Measurements from ENCODE around the gene HTT.
A peak's percentile ranks its signal among the peaks of the same experiment; 100 is the strongest.

HTT gene

DNA sequence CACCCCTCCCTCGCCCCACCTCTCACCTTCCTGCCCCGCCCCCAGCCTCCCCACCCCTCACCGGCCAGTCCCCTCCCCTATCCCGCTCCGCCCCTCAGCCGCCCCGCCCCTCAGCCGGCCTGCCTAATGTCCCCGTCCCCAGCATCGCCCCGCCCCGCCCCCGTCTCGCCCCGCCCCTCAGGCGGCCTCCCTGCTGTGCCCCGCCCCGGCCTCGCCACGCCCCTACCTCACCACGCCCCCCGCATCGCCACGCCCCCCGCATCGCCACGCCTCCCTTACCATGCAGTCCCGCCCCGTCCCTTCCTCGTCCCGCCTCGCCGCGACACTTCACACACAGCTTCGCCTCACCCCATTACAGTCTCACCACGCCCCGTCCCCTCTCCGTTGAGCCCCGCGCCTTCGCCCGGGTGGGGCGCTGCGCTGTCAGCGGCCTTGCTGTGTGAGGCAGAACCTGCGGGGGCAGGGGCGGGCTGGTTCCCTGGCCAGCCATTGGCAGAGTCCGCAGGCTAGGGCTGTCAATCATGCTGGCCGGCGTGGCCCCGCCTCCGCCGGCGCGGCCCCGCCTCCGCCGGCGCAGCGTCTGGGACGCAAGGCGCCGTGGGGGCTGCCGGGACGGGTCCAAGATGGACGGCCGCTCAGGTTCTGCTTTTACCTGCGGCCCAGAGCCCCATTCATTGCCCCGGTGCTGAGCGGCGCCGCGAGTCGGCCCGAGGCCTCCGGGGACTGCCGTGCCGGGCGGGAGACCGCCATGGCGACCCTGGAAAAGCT is at the start of gene HTT, which contains the start of gene HTT-AS:
HTT (plus strand) TSS at position 604 of the 768 bp plus-strand sequence; CDS start at position 749, 145 bp downstream.
HTT-AS (minus strand) TSS at position 461 of the 768 bp plus-strand sequence.
- H3K27me3 ChIP-seq (ENCODE audit: control insufficient read depth, insufficient read depth, low read length) = peaks cover 3% of the 10 kb centered on the region
- no peaks in the 10 kb centered on the region for H3K36me3 ChIP-seq (ENCODE audit: control insufficient read depth, insufficient read depth, low read length)
- peak within 1 kb of the TSS; percentile 83 for H3K9ac ChIP-seq (ENCODE audit: low read depth, low read length)
- no peaks in the 10 kb centered on the region for H3K9me3 ChIP-seq (ENCODE audit: control insufficient read depth, insufficient read depth, low read length)
- peak within 1 kb of the TSS; percentile 95 for H3K4me3 ChIP-seq (ENCODE audit: low read depth, low read length)
- H3K4me1 ChIP-seq (ENCODE audit: control insufficient read depth, insufficient read depth, low read length) = peaks cover 3% of the 10 kb centered on the region

DNA sequence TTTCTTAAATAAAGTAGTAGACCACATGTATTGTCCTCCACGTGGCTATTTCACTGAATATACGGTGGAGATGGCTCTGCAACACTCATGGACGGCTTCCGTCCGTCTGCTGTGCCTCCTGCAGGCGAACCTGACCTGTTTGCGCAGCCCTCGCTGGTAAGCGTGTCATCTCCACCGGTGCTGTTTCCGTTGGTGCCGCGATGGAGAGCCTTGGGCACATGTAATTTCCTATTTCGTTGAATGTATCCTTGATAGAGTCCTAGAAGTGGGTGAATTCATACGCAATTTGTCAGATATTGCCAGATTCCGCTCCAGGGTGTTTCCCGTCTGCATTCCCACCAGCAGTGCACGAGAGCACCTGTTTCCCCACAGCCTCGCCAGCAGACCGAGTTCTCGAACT is 48.6 kb upstream of the HTT start:
- Histone ChIP-seq H3K4me1 (ENCODE audit: control insufficient read depth, insufficient read depth, low read length) (no peaks in the 10 kb centered on the region), H3K4me3 (ENCODE audit: low read depth, low read length) (no peak overlapping the region), H3K36me3 (ENCODE audit: control insufficient read depth, insufficient read depth, low read length) (no peaks in the 10 kb centered on the region), H3K27me3 (ENCODE audit: control insufficient read depth, insufficient read depth, low read length) (no peaks in the 10 kb centered on the region), H3K9me3 (ENCODE audit: control insufficient read depth, insufficient read depth, low read length) (no peaks in the 10 kb centered on the region), H3K9ac (ENCODE audit: low read depth, low read length) (no peak overlapping the region)

DNA sequence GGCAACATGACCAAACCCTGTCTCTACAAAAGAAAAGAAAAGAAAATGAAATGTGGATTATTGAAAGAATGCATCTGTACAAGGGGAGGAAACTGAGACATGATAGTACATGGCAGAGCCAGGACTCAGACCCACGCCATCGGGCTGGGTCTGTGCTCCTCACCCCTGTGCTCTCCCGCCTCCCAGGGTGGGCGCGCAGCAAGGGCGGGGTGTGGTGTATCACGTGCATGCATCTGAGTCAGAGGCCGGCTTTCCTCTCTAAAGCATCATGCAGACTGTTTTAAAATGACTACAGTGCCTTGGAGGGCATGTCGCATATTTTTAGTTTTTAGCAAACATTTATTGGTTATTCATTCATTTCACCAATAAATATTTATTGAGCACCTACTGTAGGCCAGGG is 47.9 kb upstream of the HTT start:
- Histone ChIP-seq H3K27me3 (ENCODE audit: control insufficient read depth, insufficient read depth, low read length) (no peaks in the 10 kb centered on the region), H3K4me1 (ENCODE audit: control insufficient read depth, insufficient read depth, low read length) (no peaks in the 10 kb centered on the region), H3K4me3 (ENCODE audit: low read depth, low read length) (no peak overlapping the region), H3K9me3 (ENCODE audit: control insufficient read depth, insufficient read depth, low read length) (no peaks in the 10 kb centered on the region), H3K36me3 (ENCODE audit: control insufficient read depth, insufficient read depth, low read length) (no peaks in the 10 kb centered on the region), H3K9ac (ENCODE audit: low read depth, low read length) (no peak overlapping the region)

DNA sequence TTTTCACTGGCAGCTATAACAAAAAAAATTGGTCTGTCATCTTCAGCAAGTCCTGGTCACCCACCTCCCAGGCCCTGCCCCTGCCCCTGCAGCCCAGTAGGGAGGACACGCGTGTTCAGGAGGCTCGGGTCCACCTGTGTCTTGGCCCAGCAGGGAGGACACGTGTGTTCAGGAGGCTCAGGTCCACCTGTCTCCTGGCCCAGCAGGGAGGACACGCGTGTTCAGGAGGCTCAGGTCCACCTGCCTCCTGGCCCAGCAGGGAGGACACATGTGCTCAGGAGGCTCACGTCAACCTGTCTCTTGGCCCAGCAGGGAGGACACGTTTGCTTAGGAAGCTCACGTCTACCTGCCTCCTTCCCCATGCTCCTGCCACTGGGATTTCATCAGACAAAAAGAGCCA is 45.0 kb upstream of the HTT start:
- no peak overlapping the region for H3K9ac ChIP-seq (ENCODE audit: low read depth, low read length)
- no peaks in the 10 kb centered on the region for H3K4me1 ChIP-seq (ENCODE audit: control insufficient read depth, insufficient read depth, low read length)
- no peaks in the 10 kb centered on the region for H3K9me3 ChIP-seq (ENCODE audit: control insufficient read depth, insufficient read depth, low read length)
- H3K36me3 ChIP-seq (ENCODE audit: control insufficient read depth, insufficient read depth, low read length) = no peaks in the 10 kb centered on the region
- H3K4me3 ChIP-seq (ENCODE audit: low read depth, low read length) = no peak overlapping the region
- H3K27me3 ChIP-seq (ENCODE audit: control insufficient read depth, insufficient read depth, low read length) = no peaks in the 10 kb centered on the region

DNA sequence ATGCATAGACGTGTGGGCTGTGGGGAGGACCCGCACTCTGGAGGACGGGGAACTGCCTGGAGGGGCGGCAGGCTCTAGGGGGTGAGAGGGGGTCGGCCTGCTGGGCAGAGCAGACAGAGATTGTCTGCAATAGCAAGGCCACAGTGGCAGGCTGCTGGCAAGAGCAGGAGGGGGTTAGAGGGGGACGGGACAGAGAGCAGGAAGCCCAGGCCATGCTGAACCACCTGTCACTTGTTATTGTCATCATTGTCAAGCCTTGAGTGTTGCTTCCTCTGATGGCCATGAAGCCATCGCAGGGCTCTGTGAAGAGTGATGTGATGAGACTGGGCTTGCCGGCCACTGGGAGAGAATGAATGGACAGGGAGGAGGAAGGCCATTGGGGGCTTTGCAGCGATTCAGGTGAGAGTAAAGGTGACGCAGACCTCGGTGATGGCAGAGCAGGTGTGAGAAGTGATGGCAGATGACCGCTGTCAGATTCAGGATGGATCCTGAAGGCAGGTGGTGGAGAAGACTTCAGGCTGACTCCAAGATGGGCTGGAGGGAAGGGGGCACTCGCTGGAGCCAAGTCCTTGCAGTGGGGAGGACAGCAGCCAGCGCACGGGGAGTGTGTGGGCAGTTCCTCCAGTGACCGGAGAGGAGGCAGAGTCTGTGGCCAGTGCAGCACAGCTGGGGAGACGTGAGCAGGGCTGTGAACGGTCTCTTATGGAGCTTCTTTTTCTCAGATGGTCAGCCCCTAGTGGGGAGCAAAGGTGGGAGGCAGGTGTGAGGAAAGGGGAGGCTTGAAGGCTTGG is 43.7 kb upstream of the HTT start:
- no peaks in the 10 kb centered on the region for H3K36me3 ChIP-seq (ENCODE audit: control insufficient read depth, insufficient read depth, low read length)
- no peaks in the 10 kb centered on the region for H3K9me3 ChIP-seq (ENCODE audit: control insufficient read depth, insufficient read depth, low read length)
- no peaks in the 10 kb centered on the region for H3K4me1 ChIP-seq (ENCODE audit: control insufficient read depth, insufficient read depth, low read length)
- no peak overlapping the region for H3K9ac ChIP-seq (ENCODE audit: low read depth, low read length)
- no peak overlapping the region for H3K4me3 ChIP-seq (ENCODE audit: low read depth, low read length)
- no peaks in the 10 kb centered on the region for H3K27me3 ChIP-seq (ENCODE audit: control insufficient read depth, insufficient read depth, low read length)

DNA sequence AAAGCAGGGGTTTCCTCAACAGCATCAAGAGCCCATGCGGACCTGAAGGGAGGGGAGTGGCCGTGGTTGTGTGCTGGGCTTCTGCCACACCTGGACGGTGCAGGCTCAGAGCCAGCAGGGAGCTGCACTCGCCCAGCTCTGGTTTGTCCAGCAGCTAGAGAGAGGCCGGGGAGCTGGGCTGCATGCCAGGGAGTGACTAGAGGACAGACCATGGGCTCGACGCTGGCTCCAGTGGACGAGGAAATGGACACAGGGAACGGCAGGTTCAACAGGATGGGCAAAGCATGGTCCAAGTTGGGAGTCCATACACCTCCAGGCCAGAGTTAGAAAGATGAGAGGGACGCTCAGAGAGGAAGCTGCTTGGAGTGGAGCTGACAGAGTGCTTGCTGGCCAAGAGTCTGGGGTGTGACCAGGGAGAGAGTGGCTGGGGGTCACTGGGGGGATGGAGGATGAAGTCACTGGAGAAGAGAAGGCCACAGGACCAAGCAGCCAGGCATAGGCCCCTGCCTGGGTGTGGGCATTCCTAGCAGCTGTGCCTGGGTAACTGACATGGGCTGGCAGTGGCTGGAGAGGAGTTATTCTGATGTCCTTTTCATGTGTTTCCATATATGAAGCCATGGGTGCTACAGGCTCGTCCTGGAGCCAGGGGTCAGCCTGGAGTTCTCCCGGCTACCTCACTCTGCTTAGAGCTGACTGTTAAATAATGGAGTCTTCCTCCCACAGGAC is 43.0 kb upstream of the HTT start:
- Histone ChIP-seq H3K4me3 (ENCODE audit: low read depth, low read length) (no peak overlapping the region), H3K9me3 (ENCODE audit: control insufficient read depth, insufficient read depth, low read length) (no peaks in the 10 kb centered on the region), H3K36me3 (ENCODE audit: control insufficient read depth, insufficient read depth, low read length) (no peaks in the 10 kb centered on the region), H3K4me1 (ENCODE audit: control insufficient read depth, insufficient read depth, low read length) (no peaks in the 10 kb centered on the region), H3K27me3 (ENCODE audit: control insufficient read depth, insufficient read depth, low read length) (no peaks in the 10 kb centered on the region), H3K9ac (ENCODE audit: low read depth, low read length) (no peak overlapping the region)

DNA sequence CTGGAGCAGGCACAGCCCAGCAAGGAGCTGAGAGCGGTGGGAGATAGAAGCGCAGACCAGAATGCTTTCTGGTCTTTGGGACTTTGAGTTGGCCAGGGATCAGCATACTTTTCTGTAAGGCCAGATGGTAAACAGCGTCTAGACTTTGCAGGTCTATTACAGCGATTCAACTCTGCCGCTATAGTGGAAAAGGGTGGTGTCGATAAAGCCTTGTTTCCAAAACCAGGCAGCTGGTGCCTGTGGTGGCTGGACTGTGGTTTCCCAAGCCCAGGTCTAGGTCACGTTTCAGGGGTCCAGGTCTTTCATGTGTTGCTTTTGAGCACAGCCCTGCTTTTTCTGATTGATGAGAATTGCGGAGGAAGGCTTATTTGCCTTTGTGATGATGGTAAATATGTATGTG is 40.2 kb upstream of the HTT start:
- Histone ChIP-seq H3K4me1 (ENCODE audit: control insufficient read depth, insufficient read depth, low read length) (no peaks in the 10 kb centered on the region), H3K9me3 (ENCODE audit: control insufficient read depth, insufficient read depth, low read length) (no peaks in the 10 kb centered on the region), H3K36me3 (ENCODE audit: control insufficient read depth, insufficient read depth, low read length) (no peaks in the 10 kb centered on the region), H3K4me3 (ENCODE audit: low read depth, low read length) (no peak overlapping the region), H3K9ac (ENCODE audit: low read depth, low read length) (no peak overlapping the region), H3K27me3 (ENCODE audit: control insufficient read depth, insufficient read depth, low read length) (no peaks in the 10 kb centered on the region)

DNA sequence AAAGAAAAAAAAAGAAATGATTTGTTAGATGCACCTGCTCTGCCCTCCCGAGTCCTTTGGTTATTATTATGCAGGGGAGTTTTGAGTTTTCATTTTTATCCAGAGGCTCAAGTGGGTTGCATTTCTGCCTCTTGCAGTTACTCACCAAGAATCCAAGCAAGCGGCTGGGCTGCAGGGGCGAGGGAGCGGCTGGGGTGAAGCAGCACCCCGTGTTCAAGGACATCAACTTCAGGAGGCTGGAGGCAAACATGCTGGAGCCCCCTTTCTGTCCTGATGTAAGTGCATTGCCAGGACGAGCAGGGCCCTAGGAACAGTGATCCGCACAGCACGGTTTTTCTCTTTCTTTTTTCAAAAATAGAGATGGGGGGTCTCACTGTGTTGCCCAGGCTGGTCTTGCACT is 39.2 kb upstream of the HTT start:
- Histone ChIP-seq H3K9me3 (ENCODE audit: control insufficient read depth, insufficient read depth, low read length) (no peaks in the 10 kb centered on the region), H3K4me1 (ENCODE audit: control insufficient read depth, insufficient read depth, low read length) (no peaks in the 10 kb centered on the region), H3K9ac (ENCODE audit: low read depth, low read length) (no peak overlapping the region), H3K27me3 (ENCODE audit: control insufficient read depth, insufficient read depth, low read length) (no peaks in the 10 kb centered on the region), H3K4me3 (ENCODE audit: low read depth, low read length) (no peak overlapping the region), H3K36me3 (ENCODE audit: control insufficient read depth, insufficient read depth, low read length) (no peaks in the 10 kb centered on the region)

DNA sequence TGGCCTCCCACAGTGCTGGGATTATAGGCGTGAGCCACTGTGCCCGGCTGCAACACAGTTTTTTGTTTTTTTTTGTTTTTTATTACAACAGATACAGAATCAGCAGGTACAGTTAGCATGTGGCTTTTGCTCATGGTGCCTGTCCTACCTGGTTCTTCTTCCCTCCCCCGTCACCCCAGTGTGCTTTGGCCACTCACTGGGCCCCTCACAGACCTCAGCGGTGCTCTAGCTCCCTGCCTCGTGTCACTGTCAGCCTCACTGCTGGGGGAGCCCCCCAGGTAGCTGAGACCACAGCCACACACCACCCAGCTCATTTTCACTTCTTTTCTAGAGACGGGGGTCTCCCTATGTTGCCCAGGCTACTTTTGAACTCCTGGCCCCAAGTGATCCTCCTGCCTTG is 38.8 kb upstream of the HTT start:
- H3K9me3 ChIP-seq (ENCODE audit: control insufficient read depth, insufficient read depth, low read length) = no peaks in the 10 kb centered on the region
- no peak overlapping the region for H3K9ac ChIP-seq (ENCODE audit: low read depth, low read length)
- H3K4me3 ChIP-seq (ENCODE audit: low read depth, low read length) = no peak overlapping the region
- no peaks in the 10 kb centered on the region for H3K27me3 ChIP-seq (ENCODE audit: control insufficient read depth, insufficient read depth, low read length)
- no peaks in the 10 kb centered on the region for H3K36me3 ChIP-seq (ENCODE audit: control insufficient read depth, insufficient read depth, low read length)
- no peaks in the 10 kb centered on the region for H3K4me1 ChIP-seq (ENCODE audit: control insufficient read depth, insufficient read depth, low read length)

DNA sequence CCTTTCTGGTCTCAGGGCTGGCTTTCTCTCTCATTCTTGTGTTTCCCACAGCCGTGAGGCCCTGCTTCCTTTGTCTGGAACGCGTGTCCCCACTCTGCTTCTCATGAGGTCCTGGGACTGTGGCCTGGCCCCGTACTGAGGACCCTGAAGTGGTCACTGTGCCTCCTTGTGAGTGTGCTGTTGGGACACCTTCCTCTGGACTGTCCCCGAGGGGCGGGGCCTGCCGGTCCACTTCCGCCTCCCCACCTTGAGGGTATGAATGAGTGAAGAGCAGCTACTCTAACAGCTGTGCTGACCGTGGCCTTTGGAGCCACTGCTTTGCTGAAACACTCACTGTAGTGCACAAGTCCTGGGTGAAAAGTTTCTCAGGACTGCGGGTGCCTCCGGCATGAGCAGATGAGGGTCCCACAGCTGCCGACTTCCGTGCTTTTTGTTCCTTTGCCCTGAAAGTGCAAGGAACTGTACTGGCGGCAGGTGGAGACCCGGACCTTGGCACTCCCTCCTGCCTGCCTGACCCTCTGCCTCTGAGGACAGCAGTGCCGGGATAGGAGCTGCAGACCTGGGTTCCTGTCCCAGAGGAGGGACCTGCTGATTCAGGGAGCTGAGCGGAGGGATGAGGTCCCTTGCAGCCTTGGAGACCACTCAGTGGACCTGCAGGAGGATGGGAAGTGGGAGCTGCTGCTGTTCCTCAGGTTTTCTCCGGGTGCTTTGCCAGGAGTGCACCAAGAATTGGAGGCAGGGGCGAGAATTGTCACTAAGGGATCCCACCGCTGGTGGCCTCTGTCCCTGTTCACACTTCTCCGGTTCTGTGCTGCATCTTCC is 38.1 kb upstream of the HTT start:
- no peak overlapping the region for H3K4me3 ChIP-seq (ENCODE audit: low read depth, low read length)
- H3K9me3 ChIP-seq (ENCODE audit: control insufficient read depth, insufficient read depth, low read length) = no peaks in the 10 kb centered on the region
- H3K9ac ChIP-seq (ENCODE audit: low read depth, low read length) = no peak overlapping the region
- no peaks in the 10 kb centered on the region for H3K36me3 ChIP-seq (ENCODE audit: control insufficient read depth, insufficient read depth, low read length)
- no peaks in the 10 kb centered on the region for H3K27me3 ChIP-seq (ENCODE audit: control insufficient read depth, insufficient read depth, low read length)
- no peaks in the 10 kb centered on the region for H3K4me1 ChIP-seq (ENCODE audit: control insufficient read depth, insufficient read depth, low read length)

DNA sequence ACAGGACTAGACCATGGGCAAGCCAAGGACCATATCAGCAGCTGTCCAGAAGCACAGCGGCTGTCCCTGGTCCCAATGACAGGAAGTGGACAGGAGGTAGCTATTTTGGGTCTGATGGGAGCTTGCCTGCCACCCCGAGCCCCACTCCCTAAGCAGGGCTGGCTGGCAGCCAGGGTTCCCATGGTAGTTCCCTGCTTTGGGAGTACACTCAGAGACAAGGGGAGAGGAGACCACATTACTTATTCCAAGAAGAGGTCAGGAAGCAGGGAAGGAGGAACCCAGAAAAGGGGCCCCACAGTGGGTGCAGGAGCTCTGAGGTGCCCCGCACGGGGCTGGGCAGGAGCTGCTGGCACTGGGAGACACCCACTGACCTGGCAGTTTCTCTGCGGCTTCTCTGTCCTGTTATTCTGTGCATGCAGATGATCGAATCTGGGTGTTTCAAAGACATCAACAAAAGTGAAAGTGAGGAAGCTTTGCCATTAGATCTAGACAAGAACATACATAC is 36.5 kb upstream of the HTT start:
- H3K9ac ChIP-seq (ENCODE audit: low read depth, low read length) = no peak overlapping the region
- H3K36me3 ChIP-seq (ENCODE audit: control insufficient read depth, insufficient read depth, low read length) = no peaks in the 10 kb centered on the region
- no peak overlapping the region for H3K4me3 ChIP-seq (ENCODE audit: low read depth, low read length)
- H3K27me3 ChIP-seq (ENCODE audit: control insufficient read depth, insufficient read depth, low read length) = no peaks in the 10 kb centered on the region
- no peaks in the 10 kb centered on the region for H3K4me1 ChIP-seq (ENCODE audit: control insufficient read depth, insufficient read depth, low read length)
- H3K9me3 ChIP-seq (ENCODE audit: control insufficient read depth, insufficient read depth, low read length) = no peaks in the 10 kb centered on the region
